SK-N-SH (cell line): ENCODE data around the gene KRT3. TPM values are rescaled to one million over a fixed set of nuclear protein-coding genes. Genes with fewer than 3 reads are reported as not detected.

Experiments used
- CTCF ChIA-PET: fragments of 300-600, 350-600 bp; formaldehyde crosslinking; extraction: SDS; loops from one replicate; lab custom pipeline; 2021; lab: Yijun Ruan, JAX
- POLR2A ChIA-PET: fragments of 350-600 bp; sonication (Branson Sonifier 250); formaldehyde crosslinking; extraction: SDS; loops from one replicate; lab custom pipeline; 2020; ENCODE audit warnings: antibody characterized with exemption, inconsistent platforms; lab: Yijun Ruan, JAX
- DNase-seq: peaks from one replicate; pipeline ENCODE4 v3.0.0; 2012
- H2AFZ ChIP-seq: fragments of 200-600 bp; sonication (generic); 2 replicates; pipeline ENCODE4 v1.8.1; 2016; ENCODE audit warnings: antibody characterized with exemption, mild to moderate bottlenecking, low read depth
- H3F3A ChIP-seq: fragments of 200-600 bp; sonication (generic); replicated peaks from 2 replicates; pipeline ENCODE3; 2016; ENCODE audit warnings: antibody characterized with exemption, mild to moderate bottlenecking; ENCODE audit not compliant: insufficient read depth
- H3K27ac ChIP-seq, 2 experiments: fragments of 200-500 bp in 1 of 2; fragments of 200-600 bp in 1 of 2; sonication (Bioruptor generic) in 1 of 2; sonication (generic), shearing (Covaris generic) in 1 of 2; 2 replicates each; pipeline versions ENCODE4 v1.5.1 to v1.6.1; 2014 to 2016; ENCODE audit warnings: low read depth in 2 of 2, inconsistent platforms in 1 of 2, low read length in 1 of 2, mild to moderate bottlenecking in 1 of 2, mixed read lengths in 1 of 2
- H3K27me3 ChIP-seq: fragments of 200-600 bp; sonication (generic), shearing (Covaris generic); 2 replicates; pipeline ENCODE4 v1.6.1; 2016; ENCODE audit warnings: mixed run types; ENCODE audit not compliant: insufficient read depth
- H3K36me3 ChIP-seq, 2 experiments: fragments of 200-500 bp in 1 of 2; fragments of 200-600 bp in 1 of 2; sonication (Bioruptor generic) in 1 of 2; sonication (generic) in 1 of 2; replicated peaks in 1 of 2; 2 replicates each; pipeline versions ENCODE3 to v1.5.1; 2014 to 2016; ENCODE audit warnings: low read length in 1 of 2, mild to moderate bottlenecking in 1 of 2; ENCODE audit not compliant: insufficient read depth in 2 of 2, control insufficient read depth in 1 of 2
- H3K4me1 ChIP-seq, 2 experiments: fragments of 200-500 bp in 1 of 2; fragments of 200-600 bp in 1 of 2; sonication (Bioruptor generic) in 1 of 2; sonication (generic), shearing (Covaris generic) in 1 of 2; 2 replicates each; pipeline versions ENCODE4 v1.5.1 to v1.6.1; 2014 to 2016; ENCODE audit warnings: low read depth in 1 of 2, low read length in 1 of 2, mixed run types in 1 of 2; ENCODE audit not compliant: insufficient read depth in 2 of 2, control insufficient read depth in 1 of 2
- H3K4me2 ChIP-seq: fragments of 200-600 bp; sonication (generic), shearing (Covaris generic); 2 replicates; pipeline ENCODE4 v1.6.1; 2017; ENCODE audit warnings: mixed run types
- H3K4me3 ChIP-seq, 2 experiments: fragments of 200-500 bp in 1 of 2; fragments of 200-600 bp in 1 of 2; sonication (Bioruptor generic) in 1 of 2; sonication (generic), shearing (Covaris generic) in 1 of 2; 2 replicates each; pipeline versions ENCODE4 v1.5.1 to v1.8.1; 2014 to 2016; ENCODE audit warnings: low read depth in 2 of 2, inconsistent platforms in 1 of 2, low read length in 1 of 2, mild to moderate bottlenecking in 1 of 2, mixed read lengths in 1 of 2, moderate library complexity in 1 of 2
- H3K79me2 ChIP-seq: fragments of 200-600 bp; sonication (generic); 2 replicates; pipeline ENCODE4 v1.8.1; 2017; ENCODE audit warnings: mild to moderate bottlenecking; ENCODE audit not compliant: insufficient read depth
- H3K9ac ChIP-seq: fragments of 200-600 bp; sonication (generic); 2 replicates; pipeline ENCODE4 v1.6.1; 2017; ENCODE audit warnings: mixed run types
- H3K9me2 ChIP-seq: fragments of 200-600 bp; sonication (generic); 2 replicates; pipeline ENCODE4 v1.6.1; 2017; ENCODE audit warnings: mixed run types
- H3K9me3 ChIP-seq: fragments of 200-600 bp; sonication (generic); 2 replicates; pipeline ENCODE4 v1.6.1; 2017; ENCODE audit warnings: mixed run types, mild to moderate bottlenecking, moderate library complexity
- H4K20me1 ChIP-seq: fragments of 200-600 bp; sonication (generic); 2 replicates; pipeline ENCODE4 v1.6.1; 2017; ENCODE audit warnings: mild to moderate bottlenecking, mixed run types; ENCODE audit not compliant: insufficient read depth
- CHD2 ChIP-seq: fragments of 150-350 bp; IDR thresholded peaks from 2 replicates; pipeline ENCODE4 v1.6.1; 2018; ENCODE audit warnings: low read length; ENCODE audit not compliant: partially characterized antibody
- CTCF ChIP-seq: fragments of 200-600 bp; sonication (generic); IDR thresholded peaks from 2 replicates; pipeline ENCODE4 v1.6.1; 2017; ENCODE audit warnings: antibody characterized with exemption, mild to moderate bottlenecking, moderate library complexity
- EZH2phosphoT487 ChIP-seq: fragments of 200-600 bp; sonication (generic); IDR thresholded peaks from 2 replicates; pipeline ENCODE4 v1.6.1; 2017; ENCODE audit warnings: low read depth, mixed run types, mild to moderate bottlenecking, antibody characterized with exemption, moderate library complexity, borderline replicate concordance
- FOXM1 ChIP-seq: IDR thresholded peaks from 2 replicates; pipeline ENCODE4 v1.4.0; 2012; ENCODE audit warnings: low read depth, mild to moderate bottlenecking
- GATA2 ChIP-seq: sonication (generic); formaldehyde crosslinking; IDR thresholded peaks from 2 replicates; pipeline ENCODE4 v1.5.0; 2020; ENCODE audit warnings: mild to moderate bottlenecking, missing genetic modification reagents
- IRF3 ChIP-seq: fragments of 150-350 bp; IDR thresholded peaks from 2 replicates; pipeline ENCODE4 v1.6.1; 2016; ENCODE audit warnings: mild to moderate bottlenecking, low read depth, low read length
- PBX3 ChIP-seq: IDR thresholded peaks from 2 replicates; pipeline ENCODE4; 2012
- POLR2AphosphoS5 ChIP-seq: IDR thresholded peaks from 2 replicates; pipeline ENCODE4 v1.6.1; 2012; ENCODE audit warnings: low read depth, low read length
- RCOR1 ChIP-seq: fragments of 150-350 bp; IDR thresholded peaks from 2 replicates; pipeline ENCODE4 v1.6.1; 2017; ENCODE audit warnings: antibody characterized with exemption, low read length
- REST ChIP-seq: IDR thresholded peaks from 2 replicates; pipeline ENCODE4 v1.6.1; 2012; ENCODE audit warnings: mild to moderate bottlenecking, low read depth, low read length, moderate library complexity
- RXRA ChIP-seq: IDR thresholded peaks from 2 replicates; pipeline ENCODE4 v1.4.0; 2012; ENCODE audit warnings: low read depth, mild to moderate bottlenecking, borderline replicate concordance
- WGBS: methylation state at CpG from one replicate; pipeline ENCODE4 v1.1.6; 2017; ENCODE audit warnings: low lambda C conversion rate; 5-methylcytosine and 5-hydroxymethylcytosine counted together
- polyA plus RNA-seq, 3 experiments: library from polyadenylated mRNA; depleted of rRNA; stranded (reverse); fragments of >200 nt; gene quantifications; 2 replicates each; pipeline ENCODE4 v1.2.3, GENCODE V29; 2012

KRT3 gene
- polyA plus RNA-seq, 1 of the 3 experiments (the other 2 are of a cell fraction) = not detected

- Histone ChIP-seq H3K36me3 (no peaks in the 10 kb centered on the region), H4K20me1 (no peaks in the 10 kb centered on the region), H3K4me2 (no peak overlapping the region), H3K4me3 (no peak overlapping the region), H2AFZ (no peak overlapping the region), H3K27me3 (peaks cover 44% of the 10 kb centered on the region), H3K9me3 (no peaks in the 10 kb centered on the region), H3K9me2 (no peaks in the 10 kb centered on the region), H3F3A (no peaks in the 10 kb centered on the region), H3K79me2 (no peaks in the 10 kb centered on the region), H3K4me1 (no peaks in the 10 kb centered on the region), H3K27ac (no peak overlapping the region), H3K9ac (no peak overlapping the region)
- TF ChIP-seq CTCF (no peak), IRF3 (no peak), RCOR1 (no peak), REST (no peak)
- no peak for DNase-seq
- ChIA-PET CTCF (interaction anchor here (0.7 to 1.7 kb wide), 2 partner anchors 68 to 267 kb away, joined by 3 to 4 read pairs; no protein-coding TSS in a partner anchor), POLR2A (no interaction called here)
- 17% methylated on average over 6 of the region's 8 CpGs for WGBS
These were observed 21.2 kb upstream of the KRT3 start for GRCh38 chr12:52817003-52817698.

- DNase-seq = no peak
- no peak overlapping the region for H3K4me2 ChIP-seq
- H2AFZ ChIP-seq = no peak overlapping the region
- TF ChIP-seq PBX3 = no peak
- no peak for TF ChIP-seq RXRA
- no peak for TF ChIP-seq EZH2phosphoT487
- no peak for TF ChIP-seq CHD2
- no peak for TF ChIP-seq RCOR1
- no peak for TF ChIP-seq POLR2AphosphoS5
- no peak for TF ChIP-seq FOXM1
- TF ChIP-seq GATA2 = no peak
- no peaks in the 10 kb centered on the region for H3K9me2 ChIP-seq
- no peaks in the 10 kb centered on the region for H4K20me1 ChIP-seq
- ChIA-PET CTCF (interaction anchor here (0.7 kb wide), 1 partner anchor 266 kb away, joined by 3 read pairs; no protein-coding TSS in a partner anchor), POLR2A (no interaction called here)
- no peak overlapping the region for H3K9ac ChIP-seq
- H3K4me3 ChIP-seq = no peak overlapping the region
- no peaks in the 10 kb centered on the region for H3F3A ChIP-seq
- no peaks in the 10 kb centered on the region for H3K4me1 ChIP-seq
- no peaks in the 10 kb centered on the region for H3K9me3 ChIP-seq
- no peaks in the 10 kb centered on the region for H3K79me2 ChIP-seq
- WGBS = 34% methylated on average over 6 of the region's 9 CpGs
- H3K27ac ChIP-seq = no peak overlapping the region
- no peaks in the 10 kb centered on the region for H3K36me3 ChIP-seq
- H3K27me3 ChIP-seq = peaks cover 43% of the 10 kb centered on the region
These were observed 20.0 kb upstream of the KRT3 start for GRCh38 chr12:52815676-52816588.
